Tibial nerve (tissue), 4 donors: Measurements from ENCODE around the gene ADAMTSL1.

Experiments used
- EP300 ChIP-seq, 2 donors: sonication (generic); formaldehyde crosslinking; IDR thresholded peaks; one replicate each; pipeline ENCODE4 v1.6.1; 2017; ENCODE audit warnings: antibody characterized with exemption in 2 of 2, mild to moderate bottlenecking in 1 of 2
- POLR2A ChIP-seq, 2 donors: fragments of 450-650 bp; IDR thresholded peaks; one replicate each; pipeline ENCODE4 v1.6.1; 2017; ENCODE audit warnings: antibody characterized with exemption in 2 of 2, mild to moderate bottlenecking in 2 of 2, moderate library complexity in 2 of 2
- TF ChIP-seq, protein P1 (sequence below), 5 experiments: fragments of 200-600 bp in 3 of 5; fragments of 450-650 bp in 2 of 5; sonication (generic) in 3 of 5; IDR thresholded peaks; one replicate each; pipeline ENCODE4 v1.5.1; 2016 to 2019; ENCODE audit warnings: antibody characterized with exemption in 5 of 5, mild to moderate bottlenecking in 3 of 5, moderate library complexity in 2 of 5

DNA sequence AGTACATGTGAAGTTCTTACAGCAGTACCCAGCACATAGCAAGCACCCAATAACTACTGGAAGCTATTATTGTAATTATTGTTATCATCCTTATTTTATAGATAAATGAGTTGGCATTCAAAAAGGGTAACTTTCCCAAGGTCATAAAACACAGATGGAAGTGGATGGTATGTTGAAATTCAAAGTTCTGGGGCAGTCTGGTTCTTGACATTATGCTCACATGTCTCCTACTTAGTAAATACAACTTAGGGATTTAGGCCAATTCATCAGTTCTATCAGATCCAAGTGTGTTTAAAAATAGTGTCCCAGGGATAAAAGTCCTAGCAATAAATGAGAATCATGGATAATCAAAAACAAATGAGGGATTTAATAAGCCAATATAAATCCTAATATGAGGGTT, 265.2 kb downstream of the ADAMTSL1 start:
- no peak for TF ChIP-seq POLR2A (IDR thresholded peaks at IDR 0.05)
- TF ChIP-seq, protein P1, sequence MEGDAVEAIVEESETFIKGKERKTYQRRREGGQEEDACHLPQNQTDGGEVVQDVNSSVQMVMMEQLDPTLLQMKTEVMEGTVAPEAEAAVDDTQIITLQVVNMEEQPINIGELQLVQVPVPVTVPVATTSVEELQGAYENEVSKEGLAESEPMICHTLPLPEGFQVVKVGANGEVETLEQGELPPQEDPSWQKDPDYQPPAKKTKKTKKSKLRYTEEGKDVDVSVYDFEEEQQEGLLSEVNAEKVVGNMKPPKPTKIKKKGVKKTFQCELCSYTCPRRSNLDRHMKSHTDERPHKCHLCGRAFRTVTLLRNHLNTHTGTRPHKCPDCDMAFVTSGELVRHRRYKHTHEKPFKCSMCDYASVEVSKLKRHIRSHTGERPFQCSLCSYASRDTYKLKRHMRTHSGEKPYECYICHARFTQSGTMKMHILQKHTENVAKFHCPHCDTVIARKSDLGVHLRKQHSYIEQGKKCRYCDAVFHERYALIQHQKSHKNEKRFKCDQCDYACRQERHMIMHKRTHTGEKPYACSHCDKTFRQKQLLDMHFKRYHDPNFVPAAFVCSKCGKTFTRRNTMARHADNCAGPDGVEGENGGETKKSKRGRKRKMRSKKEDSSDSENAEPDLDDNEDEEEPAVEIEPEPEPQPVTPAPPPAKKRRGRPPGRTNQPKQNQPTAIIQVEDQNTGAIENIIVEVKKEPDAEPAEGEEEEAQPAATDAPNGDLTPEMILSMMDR (IDR thresholded peaks at IDR 0.05) = no peak
- TF ChIP-seq EP300 (IDR thresholded peaks at IDR 0.05) = no peak
